SH-SY5Y (cell line): ENCODE data around the gene FGGY.

Experiments
- GATA2 ChIP-seq: IDR thresholded peaks from 2 replicates; pipeline ENCODE4 v1.6.1; 2011; ENCODE audit warnings: mild to moderate bottlenecking, low read depth, low read length
- GATA3 ChIP-seq: IDR thresholded peaks from 2 replicates; pipeline ENCODE4 v1.6.1; 2011; ENCODE audit warnings: low read depth, mild to moderate bottlenecking, low read length, moderate library complexity

DNA sequence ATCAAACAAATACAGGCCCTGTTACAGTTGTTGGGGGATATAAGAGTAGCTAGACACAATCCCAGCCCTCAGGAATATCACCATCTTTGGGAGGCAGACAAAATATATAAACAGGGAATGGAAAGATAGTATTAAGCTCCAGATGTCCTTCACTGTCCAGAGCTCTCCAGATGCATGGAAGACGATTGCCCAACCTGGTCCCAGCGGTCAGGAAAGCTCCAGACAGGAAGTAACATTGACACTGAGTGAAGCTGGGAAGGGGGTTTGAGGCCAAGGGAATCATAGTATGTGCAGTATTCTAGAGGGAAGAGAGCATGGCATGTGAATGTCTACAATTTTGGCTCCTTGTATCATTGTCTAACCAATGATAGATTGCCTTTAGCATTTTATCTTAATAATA, 344.0 kb downstream of the FGGY start:
- no peak for TF ChIP-seq GATA2
- TF ChIP-seq GATA3 = no peak
